ENCODE measurements around the gene NRDC. TPM values are rescaled to one million over a fixed set of nuclear protein-coding genes. Genes with fewer than 3 reads are reported as not detected.

The NRDC gene
- total and polyA plus RNA-seq, 2 experiments from 2014 or later: 129 to 217 TPM

- Histone ChIP-seq H3K79me2 (replicated peaks; ENCODE audit: insufficient read depth) (no peaks in the 10 kb centered on the region), H4K20me1 (replicated peaks; ENCODE audit: insufficient read depth) (0 out of 2 replicates have a peak, but pooled peaks cover 10% of the 10 kb centered on the region), H3K4me2 (no peak overlapping the region), H3K4me1 (ENCODE audit: insufficient read depth) (no peaks in the 10 kb centered on the region), H3F3A (replicated peaks; ENCODE audit: low read depth) (no peaks in the 10 kb centered on the region), H2AFZ (no peak overlapping the region), H3K27me3 (ENCODE audit: insufficient read depth) (no peaks in the 10 kb centered on the region), H3K36me3 (ENCODE audit: insufficient read depth) (peaks cover 38% of the 10 kb centered on the region), H3K27ac (ENCODE audit: low read depth) (no peak overlapping the region), H3K9me2 (ENCODE audit: insufficient read depth) (no peaks in the 10 kb centered on the region), H3K4me3 (no peak overlapping the region)
- peaks cover 65% of the 10 kb centered on the region for H3K36me3 Mint-ChIP-seq (ENCODE audit: low read depth)
- no peak for ATAC-seq
- peaks cover 1% of the 10 kb centered on the region for H3K27me3 Mint-ChIP-seq (ENCODE audit: insufficient read depth, low read depth, poor library complexity)
- no peaks in the 10 kb centered on the region for H3K4me1 Mint-ChIP-seq
- DNase-seq (ENCODE audit: low spot score): no peak
- no peak overlapping the region for H3K27ac Mint-ChIP-seq
- H3K9me3 Mint-ChIP-seq: no peaks in the 10 kb centered on the region
- H3K4me3 Mint-ChIP-seq: no peak overlapping the region
- TF ChIP-seq ETS1 (IDR thresholded peaks at IDR 0.05) (no peak), CREB1 (CRISPR knock-in tag; IDR thresholded peaks at IDR 0.05; ENCODE audit: low read depth) (no peak), NANOG (IDR thresholded peaks at IDR 0.05; ENCODE audit: borderline replicate concordance) (no peak), POLR2AphosphoS5 (IDR thresholded peaks at IDR 0.05; ENCODE audit: low read depth) (no peak), EZH2phosphoT487 (IDR thresholded peaks at IDR 0.05; ENCODE audit: unreplicated experiment) (no peak), JUNB (IDR thresholded peaks at IDR 0.05; ENCODE audit: unreplicated experiment) (no peak)
These were observed 84.3 kb downstream of the NRDC start for GRCh38 chr1:51794260-51794659.

- H3K27ac ChIP-seq (ENCODE audit: low read depth): peak overlapping the region; percentile 50; the same call in 1 of the 2 replicates
- H4K20me1 ChIP-seq (replicated peaks; ENCODE audit: insufficient read depth): peaks cover 14% of the 10 kb centered on the region
- H3K27me3 ChIP-seq (ENCODE audit: insufficient read depth): no peaks in the 10 kb centered on the region
- ATAC-seq (no peak; the same call in 2 of the 3 replicates), DNase-seq (ENCODE audit: low spot score) (no peak)
- H3K9me2 ChIP-seq (ENCODE audit: insufficient read depth): no peaks in the 10 kb centered on the region
- H3K9me3 Mint-ChIP-seq: no peaks in the 10 kb centered on the region
- no peaks in the 10 kb centered on the region for H3F3A ChIP-seq (replicated peaks; ENCODE audit: low read depth)
- peaks cover 68% of the 10 kb centered on the region for H3K36me3 Mint-ChIP-seq (ENCODE audit: low read depth)
- no peaks in the 10 kb centered on the region for H3K4me1 ChIP-seq (ENCODE audit: insufficient read depth)
- H3K4me3 ChIP-seq: no peak overlapping the region
- no peak overlapping the region for H3K4me3 Mint-ChIP-seq
- no peaks in the 10 kb centered on the region for H3K4me1 Mint-ChIP-seq
- peaks cover 1% of the 10 kb centered on the region for H3K27me3 Mint-ChIP-seq (ENCODE audit: insufficient read depth, low read depth, poor library complexity)
- peaks cover 45% of the 10 kb centered on the region for H3K36me3 ChIP-seq (ENCODE audit: insufficient read depth)
- no peak overlapping the region for H2AFZ ChIP-seq
- H3K27ac Mint-ChIP-seq: 0 out of 2 replicates have a peak overlapping the region, but pooled peaks have one; percentile 17
- TF ChIP-seq ZNF114 (CRISPR knock-in tag; IDR thresholded peaks at IDR 0.05) (no peak), STAT1 (IDR thresholded peaks at IDR 0.05; ENCODE audit: unreplicated experiment) (no peak), EZH2phosphoT487 (IDR thresholded peaks at IDR 0.05; ENCODE audit: unreplicated experiment) (no peak)
- H3K79me2 ChIP-seq (replicated peaks; ENCODE audit: insufficient read depth): no peaks in the 10 kb centered on the region
- no peak overlapping the region for H3K4me2 ChIP-seq
These were observed 85.7 kb downstream of the NRDC start for GRCh38 chr1:51792864-51793263.

GRCh38 chr1:51791888-51792287, 86.6 kb downstream of the NRDC start:
- Histone ChIP-seq H3K27me3 (ENCODE audit: insufficient read depth) (no peaks in the 10 kb centered on the region), H3K36me3 (ENCODE audit: insufficient read depth) (peaks cover 55% of the 10 kb centered on the region), H4K20me1 (replicated peaks; ENCODE audit: insufficient read depth) (peaks cover 9% of the 10 kb centered on the region), H3K27ac (ENCODE audit: low read depth) (no peak overlapping the region), H3K9me2 (ENCODE audit: insufficient read depth) (no peaks in the 10 kb centered on the region), H3K4me1 (ENCODE audit: insufficient read depth) (no peaks in the 10 kb centered on the region), H3K79me2 (replicated peaks; ENCODE audit: insufficient read depth) (no peaks in the 10 kb centered on the region), H3K4me2 (no peak overlapping the region), H3F3A (replicated peaks; ENCODE audit: low read depth) (no peaks in the 10 kb centered on the region), H3K4me3 (no peak overlapping the region), H2AFZ (no peak overlapping the region)
- ATAC-seq: no peak
- Mint-ChIP-seq H3K36me3 (ENCODE audit: low read depth) (peaks cover 70% of the 10 kb centered on the region), H3K27ac (no peak overlapping the region), H3K4me1 (no peaks in the 10 kb centered on the region), H3K27me3 (ENCODE audit: insufficient read depth, low read depth, poor library complexity) (peaks cover 1% of the 10 kb centered on the region), H3K4me3 (no peak overlapping the region), H3K9me3 (no peaks in the 10 kb centered on the region)
- no peak for DNase-seq (ENCODE audit: low spot score)
- TF ChIP-seq EZH2 (IDR thresholded peaks at IDR 0.05; ENCODE audit: low read depth, unreplicated experiment): no peak
- no peak for TF ChIP-seq ZNF462 (CRISPR knock-in tag; IDR thresholded peaks at IDR 0.05)
- no peak for TF ChIP-seq ZNF114 (CRISPR knock-in tag; IDR thresholded peaks at IDR 0.05)

Data from GM23338 (cell line).